Measurements from ENCODE around the gene CDH13.

GRCh38 chr16:83554096-83554495 is 927.3 kb downstream of the CDH13 start:
- no peak for TF ChIP-seq FOXO4 (CRISPR knock-in tag; IDR thresholded peaks at IDR 0.05)
- no peak for TF ChIP-seq MEF2D (tag; conservative IDR thresholded peaks at IDR 0.05; ENCODE audit: low read depth)
- no peak for TF ChIP-seq THAP12 (CRISPR knock-in tag; IDR thresholded peaks at IDR 0.05)
- TF ChIP-seq RBM22 (IDR thresholded peaks at IDR 0.05; ENCODE audit: low read depth, low read length, poor library complexity, severe bottlenecking) = no peak
- TF ChIP-seq, protein P1, sequence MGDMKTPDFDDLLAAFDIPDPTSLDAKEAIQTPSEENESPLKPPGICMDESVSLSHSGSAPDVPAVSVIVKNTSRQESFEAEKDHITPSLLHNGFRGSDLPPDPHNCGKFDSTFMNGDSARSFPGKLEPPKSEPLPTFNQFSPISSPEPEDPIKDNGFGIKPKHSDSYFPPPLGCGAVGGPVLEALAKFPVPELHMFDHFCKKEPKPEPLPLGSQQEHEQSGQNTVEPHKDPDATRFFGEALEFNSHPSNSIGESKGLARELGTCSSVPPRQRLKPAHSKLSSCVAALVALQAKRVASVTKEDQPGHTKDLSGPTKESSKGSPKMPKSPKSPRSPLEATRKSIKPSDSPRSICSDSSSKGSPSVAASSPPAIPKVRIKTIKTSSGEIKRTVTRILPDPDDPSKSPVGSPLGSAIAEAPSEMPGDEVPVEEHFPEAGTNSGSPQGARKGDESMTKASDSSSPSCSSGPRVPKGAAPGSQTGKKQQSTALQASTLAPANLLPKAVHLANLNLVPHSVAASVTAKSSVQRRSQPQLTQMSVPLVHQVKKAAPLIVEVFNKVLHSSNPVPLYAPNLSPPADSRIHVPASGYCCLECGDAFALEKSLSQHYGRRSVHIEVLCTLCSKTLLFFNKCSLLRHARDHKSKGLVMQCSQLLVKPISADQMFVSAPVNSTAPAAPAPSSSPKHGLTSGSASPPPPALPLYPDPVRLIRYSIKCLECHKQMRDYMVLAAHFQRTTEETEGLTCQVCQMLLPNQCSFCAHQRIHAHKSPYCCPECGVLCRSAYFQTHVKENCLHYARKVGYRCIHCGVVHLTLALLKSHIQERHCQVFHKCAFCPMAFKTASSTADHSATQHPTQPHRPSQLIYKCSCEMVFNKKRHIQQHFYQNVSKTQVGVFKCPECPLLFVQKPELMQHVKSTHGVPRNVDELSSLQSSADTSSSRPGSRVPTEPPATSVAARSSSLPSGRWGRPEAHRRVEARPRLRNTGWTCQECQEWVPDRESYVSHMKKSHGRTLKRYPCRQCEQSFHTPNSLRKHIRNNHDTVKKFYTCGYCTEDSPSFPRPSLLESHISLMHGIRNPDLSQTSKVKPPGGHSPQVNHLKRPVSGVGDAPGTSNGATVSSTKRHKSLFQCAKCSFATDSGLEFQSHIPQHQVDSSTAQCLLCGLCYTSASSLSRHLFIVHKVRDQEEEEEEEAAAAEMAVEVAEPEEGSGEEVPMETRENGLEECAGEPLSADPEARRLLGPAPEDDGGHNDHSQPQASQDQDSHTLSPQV (IDR thresholded peaks at IDR 0.05) = no peak
- TF ChIP-seq, protein P2, sequence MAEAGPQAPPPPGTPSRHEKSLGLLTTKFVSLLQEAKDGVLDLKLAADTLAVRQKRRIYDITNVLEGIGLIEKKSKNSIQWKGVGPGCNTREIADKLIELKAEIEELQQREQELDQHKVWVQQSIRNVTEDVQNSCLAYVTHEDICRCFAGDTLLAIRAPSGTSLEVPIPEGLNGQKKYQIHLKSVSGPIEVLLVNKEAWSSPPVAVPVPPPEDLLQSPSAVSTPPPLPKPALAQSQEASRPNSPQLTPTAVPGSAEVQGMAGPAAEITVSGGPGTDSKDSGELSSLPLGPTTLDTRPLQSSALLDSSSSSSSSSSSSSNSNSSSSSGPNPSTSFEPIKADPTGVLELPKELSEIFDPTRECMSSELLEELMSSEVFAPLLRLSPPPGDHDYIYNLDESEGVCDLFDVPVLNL (CRISPR knock-in tag; IDR thresholded peaks at IDR 0.05; ENCODE audit: low read depth) = no peak
- no peak for TF ChIP-seq RBM15 (IDR thresholded peaks at IDR 0.05; ENCODE audit: insufficient read depth, low read length)
- TF ChIP-seq POLR2A (conservative IDR thresholded peaks at IDR 0.05) = no peak
- no peak for TF ChIP-seq EP300 (IDR thresholded peaks at IDR 0.05; ENCODE audit: low read length)
- TF ChIP-seq, protein P3, sequence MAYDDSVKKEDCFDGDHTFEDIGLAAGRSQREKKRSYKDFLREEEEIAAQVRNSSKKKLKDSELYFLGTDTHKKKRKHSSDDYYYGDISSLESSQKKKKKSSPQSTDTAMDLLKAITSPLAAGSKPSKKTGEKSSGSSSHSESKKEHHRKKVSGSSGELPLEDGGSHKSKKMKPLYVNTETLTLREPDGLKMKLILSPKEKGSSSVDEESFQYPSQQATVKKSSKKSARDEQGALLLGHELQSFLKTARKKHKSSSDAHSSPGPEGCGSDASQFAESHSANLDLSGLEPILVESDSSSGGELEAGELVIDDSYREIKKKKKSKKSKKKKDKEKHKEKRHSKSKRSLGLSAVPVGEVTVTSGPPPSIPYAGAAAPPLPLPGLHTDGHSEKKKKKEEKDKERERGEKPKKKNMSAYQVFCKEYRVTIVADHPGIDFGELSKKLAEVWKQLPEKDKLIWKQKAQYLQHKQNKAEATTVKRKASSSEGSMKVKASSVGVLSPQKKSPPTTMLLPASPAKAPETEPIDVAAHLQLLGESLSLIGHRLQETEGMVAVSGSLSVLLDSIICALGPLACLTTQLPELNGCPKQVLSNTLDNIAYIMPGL (CRISPR knock-in tag; IDR thresholded peaks at IDR 0.05) = no peak

Data from K562 (cell line).